ENCODE data around the gene ELOVL1. TPM values are rescaled to one million over a fixed set of nuclear protein-coding genes. Genes with fewer than 3 reads are reported as not detected.

Gene ELOVL1
- total and polyA plus RNA-seq, 4 donors, result 12.8 to 50.3 (median 35.3) TPM

DNA sequence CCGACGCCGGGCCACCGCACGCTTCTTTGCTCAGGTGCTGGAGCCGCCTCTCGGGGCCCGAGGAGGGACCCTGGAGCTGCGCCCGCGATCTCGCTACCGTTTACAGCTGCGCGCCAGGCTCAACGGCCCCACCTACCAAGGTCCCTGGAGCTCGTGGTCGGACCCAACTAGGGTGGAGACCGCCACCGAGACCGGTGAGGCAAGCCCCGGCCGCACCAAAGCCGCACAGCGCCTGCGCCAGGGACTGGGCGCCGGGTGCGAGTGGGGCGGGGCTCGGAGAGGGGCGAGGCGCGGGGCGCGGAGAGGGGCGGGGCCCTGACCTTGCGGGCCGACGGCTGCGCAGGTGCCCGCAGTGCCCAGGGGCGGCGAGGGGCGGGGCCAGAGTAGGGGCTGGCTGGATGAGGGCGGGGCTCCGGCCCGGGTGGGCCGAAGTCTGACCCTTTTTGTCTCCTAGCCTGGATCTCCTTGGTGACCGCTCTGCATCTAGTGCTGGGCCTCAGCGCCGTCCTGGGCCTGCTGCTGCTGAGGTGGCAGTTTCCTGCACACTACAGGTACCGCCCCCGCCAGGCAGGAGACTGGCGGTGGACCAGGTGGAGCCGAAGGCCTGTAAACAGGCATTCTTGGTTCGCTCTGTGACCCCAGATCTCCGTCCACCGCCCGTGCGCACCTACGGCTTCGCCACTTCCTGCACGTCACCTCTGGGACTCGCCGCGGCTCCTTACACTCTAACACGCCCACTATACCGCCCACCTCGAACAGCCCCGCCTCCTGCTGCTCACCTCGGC, 18.8 kb downstream of the ELOVL1 start (continued):
- TF ChIP-seq, protein P1, sequence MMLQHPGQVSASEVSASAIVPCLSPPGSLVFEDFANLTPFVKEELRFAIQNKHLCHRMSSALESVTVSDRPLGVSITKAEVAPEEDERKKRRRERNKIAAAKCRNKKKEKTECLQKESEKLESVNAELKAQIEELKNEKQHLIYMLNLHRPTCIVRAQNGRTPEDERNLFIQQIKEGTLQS (IDR thresholded peaks at IDR 0.05), result no peak
- TF ChIP-seq HNF4A (conservative IDR thresholded peaks at IDR 0.05) (peak; percentile 10 to 17), FOXA1 (IDR thresholded peaks at IDR 0.05) (no peak)

DNA sequence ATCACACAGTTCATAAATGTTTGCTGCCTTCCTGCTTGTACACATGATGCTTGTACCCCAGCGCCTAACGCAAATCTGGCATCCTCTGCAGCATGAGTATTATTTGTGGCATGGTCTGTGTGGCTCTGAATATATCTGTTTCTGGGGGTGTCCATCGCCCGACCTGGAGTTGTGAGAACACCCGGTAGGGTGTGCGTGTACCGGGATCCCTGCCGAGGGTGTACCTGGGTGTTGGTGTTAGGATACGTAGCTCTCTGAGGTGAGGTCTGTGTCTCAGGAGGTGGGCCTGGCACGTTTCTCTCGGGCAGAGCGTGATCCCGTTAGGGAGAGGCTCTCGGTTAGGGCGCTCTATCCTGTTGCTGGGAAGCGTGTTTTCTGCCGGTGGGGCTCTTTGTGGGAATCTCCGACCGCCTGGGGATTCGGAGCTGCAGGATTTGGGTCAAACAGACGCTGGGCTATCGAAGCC, 19.4 kb downstream of the ELOVL1 start:
- H3K36me3 ChIP-seq (ENCODE audit: control insufficient read depth in 4 of 4, insufficient read depth in 3 of 4, low read depth in 1 of 4, low read length in 3 of 4), result no peaks in the 10 kb centered on the region
- H3K9me3 ChIP-seq (ENCODE audit: control insufficient read depth in 4 of 4, low read length in 3 of 4), result no peaks in the 10 kb centered on the region
- WGBS, result 24% methylated on average over 22 of the region's 22 CpGs
- peak overlapping the region; percentile 7 to 62 (median 60) for H3K4me3 ChIP-seq (ENCODE audit: low read depth in 1 of 3, low read length in 3 of 3)
- TF ChIP-seq, protein P2, sequence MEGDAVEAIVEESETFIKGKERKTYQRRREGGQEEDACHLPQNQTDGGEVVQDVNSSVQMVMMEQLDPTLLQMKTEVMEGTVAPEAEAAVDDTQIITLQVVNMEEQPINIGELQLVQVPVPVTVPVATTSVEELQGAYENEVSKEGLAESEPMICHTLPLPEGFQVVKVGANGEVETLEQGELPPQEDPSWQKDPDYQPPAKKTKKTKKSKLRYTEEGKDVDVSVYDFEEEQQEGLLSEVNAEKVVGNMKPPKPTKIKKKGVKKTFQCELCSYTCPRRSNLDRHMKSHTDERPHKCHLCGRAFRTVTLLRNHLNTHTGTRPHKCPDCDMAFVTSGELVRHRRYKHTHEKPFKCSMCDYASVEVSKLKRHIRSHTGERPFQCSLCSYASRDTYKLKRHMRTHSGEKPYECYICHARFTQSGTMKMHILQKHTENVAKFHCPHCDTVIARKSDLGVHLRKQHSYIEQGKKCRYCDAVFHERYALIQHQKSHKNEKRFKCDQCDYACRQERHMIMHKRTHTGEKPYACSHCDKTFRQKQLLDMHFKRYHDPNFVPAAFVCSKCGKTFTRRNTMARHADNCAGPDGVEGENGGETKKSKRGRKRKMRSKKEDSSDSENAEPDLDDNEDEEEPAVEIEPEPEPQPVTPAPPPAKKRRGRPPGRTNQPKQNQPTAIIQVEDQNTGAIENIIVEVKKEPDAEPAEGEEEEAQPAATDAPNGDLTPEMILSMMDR (IDR thresholded peaks at IDR 0.05; ENCODE audit: low read depth, low read length, missing input control), result no peak
- TF ChIP-seq, protein P1 (IDR thresholded peaks at IDR 0.05), result no peak
- TF ChIP-seq HNF4G (IDR thresholded peaks at IDR 0.05) (no peak), RXRA (IDR thresholded peaks at IDR 0.05) (no peak), YY1 (IDR thresholded peaks at IDR 0.05) (no peak), JUND (IDR thresholded peaks at IDR 0.05) (no peak), SP1 (IDR thresholded peaks at IDR 0.05) (no peak), RAD21 (IDR thresholded peaks at IDR 0.05) (no peak), GABPA (IDR thresholded peaks at IDR 0.05 in 1 of 2, conservative IDR thresholded peaks at IDR 0.05 in 1 of 2) (no peak), HNF4A (conservative IDR thresholded peaks at IDR 0.05) (no peak), FOXA2 (IDR thresholded peaks at IDR 0.05) (no peak), TAF1 (conservative IDR thresholded peaks at IDR 0.05) (no peak), NR2F2 (IDR thresholded peaks at IDR 0.05) (no peak), FOXA1 (IDR thresholded peaks at IDR 0.05) (no peak)
- TF ChIP-seq, protein P3, sequence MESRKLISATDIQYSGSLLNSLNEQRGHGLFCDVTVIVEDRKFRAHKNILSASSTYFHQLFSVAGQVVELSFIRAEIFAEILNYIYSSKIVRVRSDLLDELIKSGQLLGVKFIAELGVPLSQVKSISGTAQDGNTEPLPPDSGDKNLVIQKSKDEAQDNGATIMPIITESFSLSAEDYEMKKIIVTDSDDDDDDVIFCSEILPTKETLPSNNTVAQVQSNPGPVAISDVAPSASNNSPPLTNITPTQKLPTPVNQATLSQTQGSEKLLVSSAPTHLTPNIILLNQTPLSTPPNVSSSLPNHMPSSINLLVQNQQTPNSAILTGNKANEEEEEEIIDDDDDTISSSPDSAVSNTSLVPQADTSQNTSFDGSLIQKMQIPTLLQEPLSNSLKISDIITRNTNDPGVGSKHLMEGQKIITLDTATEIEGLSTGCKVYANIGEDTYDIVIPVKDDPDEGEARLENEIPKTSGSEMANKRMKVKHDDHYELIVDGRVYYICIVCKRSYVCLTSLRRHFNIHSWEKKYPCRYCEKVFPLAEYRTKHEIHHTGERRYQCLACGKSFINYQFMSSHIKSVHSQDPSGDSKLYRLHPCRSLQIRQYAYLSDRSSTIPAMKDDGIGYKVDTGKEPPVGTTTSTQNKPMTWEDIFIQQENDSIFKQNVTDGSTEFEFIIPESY (IDR thresholded peaks at IDR 0.05), result no peak
- TF ChIP-seq, protein P4, sequence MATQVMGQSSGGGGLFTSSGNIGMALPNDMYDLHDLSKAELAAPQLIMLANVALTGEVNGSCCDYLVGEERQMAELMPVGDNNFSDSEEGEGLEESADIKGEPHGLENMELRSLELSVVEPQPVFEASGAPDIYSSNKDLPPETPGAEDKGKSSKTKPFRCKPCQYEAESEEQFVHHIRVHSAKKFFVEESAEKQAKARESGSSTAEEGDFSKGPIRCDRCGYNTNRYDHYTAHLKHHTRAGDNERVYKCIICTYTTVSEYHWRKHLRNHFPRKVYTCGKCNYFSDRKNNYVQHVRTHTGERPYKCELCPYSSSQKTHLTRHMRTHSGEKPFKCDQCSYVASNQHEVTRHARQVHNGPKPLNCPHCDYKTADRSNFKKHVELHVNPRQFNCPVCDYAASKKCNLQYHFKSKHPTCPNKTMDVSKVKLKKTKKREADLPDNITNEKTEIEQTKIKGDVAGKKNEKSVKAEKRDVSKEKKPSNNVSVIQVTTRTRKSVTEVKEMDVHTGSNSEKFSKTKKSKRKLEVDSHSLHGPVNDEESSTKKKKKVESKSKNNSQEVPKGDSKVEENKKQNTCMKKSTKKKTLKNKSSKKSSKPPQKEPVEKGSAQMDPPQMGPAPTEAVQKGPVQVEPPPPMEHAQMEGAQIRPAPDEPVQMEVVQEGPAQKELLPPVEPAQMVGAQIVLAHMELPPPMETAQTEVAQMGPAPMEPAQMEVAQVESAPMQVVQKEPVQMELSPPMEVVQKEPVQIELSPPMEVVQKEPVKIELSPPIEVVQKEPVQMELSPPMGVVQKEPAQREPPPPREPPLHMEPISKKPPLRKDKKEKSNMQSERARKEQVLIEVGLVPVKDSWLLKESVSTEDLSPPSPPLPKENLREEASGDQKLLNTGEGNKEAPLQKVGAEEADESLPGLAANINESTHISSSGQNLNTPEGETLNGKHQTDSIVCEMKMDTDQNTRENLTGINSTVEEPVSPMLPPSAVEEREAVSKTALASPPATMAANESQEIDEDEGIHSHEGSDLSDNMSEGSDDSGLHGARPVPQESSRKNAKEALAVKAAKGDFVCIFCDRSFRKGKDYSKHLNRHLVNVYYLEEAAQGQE (IDR thresholded peaks at IDR 0.05), result no peak
- TF ChIP-seq, protein P5, sequence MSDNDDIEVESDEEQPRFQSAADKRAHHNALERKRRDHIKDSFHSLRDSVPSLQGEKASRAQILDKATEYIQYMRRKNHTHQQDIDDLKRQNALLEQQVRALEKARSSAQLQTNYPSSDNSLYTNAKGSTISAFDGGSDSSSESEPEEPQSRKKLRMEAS (IDR thresholded peaks at IDR 0.05), result no peak
- DNase-seq (ENCODE audit: low spot score), result no peak
- peak overlapping the region in 1 of 2 donors; percentile 29 for H3K9ac ChIP-seq (ENCODE audit: low read depth in 1 of 2, low read length in 2 of 2)
- no peaks in the 10 kb centered on the region for H3K27me3 ChIP-seq (ENCODE audit: control insufficient read depth in 4 of 4, insufficient read depth in 4 of 4, low read length in 3 of 4)
- H3K27ac ChIP-seq (ENCODE audit: low read depth in 1 of 2, low read length in 2 of 2), result peak overlapping the region; percentile 82 to 89
- peaks cover 0 to 24% (median 14%) of the 10 kb centered on the region in 4 donors for H3K4me1 ChIP-seq (ENCODE audit: control insufficient read depth in 4 of 4, insufficient read depth in 4 of 4, low read length in 3 of 4)
